HG03565 (cell line): ENCODE results near the gene ADGRL3.

Experiments used
- ATAC-seq: cut with Tn5 transposase; IDR thresholded peaks from one replicate; pipeline ENCODE4 v1.9.1; 2021; ENCODE audit warnings: mild to moderate bottlenecking, moderate library complexity; ENCODE audit not compliant: unreplicated experiment

The ADGRL3 gene

GRCh38 chr4:61531188-61531587, 331.1 kb downstream of the ADGRL3 start:
- ATAC-seq, result no peak

GRCh38 chr4:61532336-61533000, 332.3 kb downstream of the ADGRL3 start:
- ATAC-seq, result no peak

- ATAC-seq, result no peak
Observed at GRCh38 chr4:61533140-61533539, 333.0 kb downstream of the ADGRL3 start.

GRCh38 chr4:61540944-61541343, 340.8 kb downstream of the ADGRL3 start:
- ATAC-seq, result no peak

- no peak for ATAC-seq
Observed at GRCh38 chr4:61541459-61541858, 341.3 kb downstream of the ADGRL3 start.

- no peak for ATAC-seq
Observed at GRCh38 chr4:61543976-61544375, 343.9 kb downstream of the ADGRL3 start.

- no peak for ATAC-seq
Observed at GRCh38 chr4:61545902-61546480, 345.9 kb downstream of the ADGRL3 start.

GRCh38 chr4:61549336-61549735, 349.2 kb downstream of the ADGRL3 start:
- no peak for ATAC-seq

GRCh38 chr4:61553557-61554125, 353.5 kb downstream of the ADGRL3 start:
- no peak for ATAC-seq

GRCh38 chr4:61555789-61556188, 355.7 kb downstream of the ADGRL3 start:
- ATAC-seq, result no peak

- no peak for ATAC-seq
Observed at GRCh38 chr4:61556277-61556676, 356.2 kb downstream of the ADGRL3 start.

- no peak for ATAC-seq
Observed at GRCh38 chr4:61559396-61559795, 359.3 kb downstream of the ADGRL3 start.

- ATAC-seq, result no peak
Observed at GRCh38 chr4:61561028-61561427, 360.9 kb downstream of the ADGRL3 start.

GRCh38 chr4:61571761-61572559, 371.8 kb downstream of the ADGRL3 start:
- ATAC-seq, result no peak

- no peak for ATAC-seq
Observed at GRCh38 chr4:61575796-61576195, 375.7 kb downstream of the ADGRL3 start.

- ATAC-seq, result no peak
Observed at GRCh38 chr4:61579786-61580185, 379.7 kb downstream of the ADGRL3 start.

- ATAC-seq, result no peak
Observed at GRCh38 chr4:61580721-61581377, 380.7 kb downstream of the ADGRL3 start.

GRCh38 chr4:61583696-61584095, 383.6 kb downstream of the ADGRL3 start:
- no peak for ATAC-seq

- no peak for ATAC-seq
Observed at GRCh38 chr4:61588621-61589402, 388.7 kb downstream of the ADGRL3 start.

GRCh38 chr4:61590881-61591280, 390.8 kb downstream of the ADGRL3 start:
- ATAC-seq, result no peak
